HG02943 (cell line): Measurements from ENCODE around the gene IL1RN.

ENCODE experiments used
- ATAC-seq: cut with Tn5 transposase; IDR thresholded peaks from one replicate; pipeline ENCODE4 v1.9.1; 2021; ENCODE audit warnings: mild to moderate bottlenecking, low read depth, moderate library complexity; ENCODE audit not compliant: unreplicated experiment

IL1RN gene

DNA sequence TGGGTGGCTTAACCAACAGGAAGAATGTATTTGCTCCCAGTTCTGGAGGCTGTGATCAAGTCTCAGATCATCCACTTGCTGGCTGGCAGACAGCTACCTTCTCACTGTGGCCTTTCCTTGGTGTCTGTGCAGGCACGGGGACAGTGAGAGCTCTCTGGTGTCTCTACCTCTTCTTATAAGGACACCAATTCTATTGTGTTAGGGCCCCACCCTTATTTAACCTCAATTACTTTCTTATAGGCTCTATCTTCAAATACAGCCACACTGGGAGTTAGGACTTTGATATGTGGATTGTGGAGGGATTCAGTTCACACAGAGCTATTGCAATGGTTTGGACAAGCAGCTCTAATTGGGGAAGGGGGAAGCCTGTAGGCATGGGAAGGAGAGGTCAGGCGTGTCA lies 25.3 kb upstream of the IL1RN start:
- ATAC-seq: no peak

DNA sequence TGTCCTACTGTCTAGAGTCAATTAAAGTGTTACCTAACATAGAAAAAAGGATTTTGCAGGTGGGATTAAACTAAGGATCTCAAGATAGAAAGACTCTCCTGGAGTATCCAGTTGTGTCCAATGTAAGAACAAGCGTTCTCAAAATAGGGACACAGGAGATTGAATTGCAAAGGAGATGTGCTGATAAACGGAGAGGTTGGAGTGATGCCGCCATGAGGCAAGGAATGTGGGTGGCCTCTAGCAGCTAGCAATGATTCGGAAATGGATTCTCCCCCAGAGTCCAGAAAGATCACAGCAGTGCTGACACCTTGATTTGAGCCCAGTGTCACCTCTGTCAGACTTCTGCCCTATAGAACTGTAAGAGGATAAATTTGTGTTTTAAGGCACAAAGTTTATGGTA lies 24.1 kb upstream of the IL1RN start:
- ATAC-seq: no peak

DNA sequence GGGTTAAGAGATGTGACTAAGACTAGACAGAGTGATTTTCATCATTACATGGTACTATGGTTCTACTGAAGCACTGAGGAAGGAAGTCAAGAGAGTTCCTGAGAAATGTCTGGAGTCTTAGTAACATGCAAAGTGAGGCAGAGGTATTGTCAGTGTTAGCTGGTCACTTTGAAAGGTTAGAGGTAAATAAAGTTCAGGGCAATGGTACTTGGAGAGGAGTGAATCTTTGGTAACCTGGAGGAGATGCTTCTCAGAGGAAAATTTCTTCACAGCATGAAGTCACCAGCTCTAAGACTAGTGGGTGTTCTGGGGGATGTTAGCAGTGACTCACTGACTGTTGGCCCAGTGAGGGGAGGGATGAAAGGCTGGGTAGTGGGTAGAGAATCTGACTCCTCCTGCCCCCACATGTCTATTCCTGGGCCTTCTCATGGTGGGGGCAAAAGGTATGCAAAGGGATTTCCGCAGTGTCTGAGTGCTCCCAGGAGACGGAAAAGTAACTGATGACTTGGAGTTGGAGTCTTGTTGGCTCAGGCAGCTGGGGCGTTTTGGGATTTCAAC lies 23.3 kb upstream of the IL1RN start:
- ATAC-seq: no peak

DNA sequence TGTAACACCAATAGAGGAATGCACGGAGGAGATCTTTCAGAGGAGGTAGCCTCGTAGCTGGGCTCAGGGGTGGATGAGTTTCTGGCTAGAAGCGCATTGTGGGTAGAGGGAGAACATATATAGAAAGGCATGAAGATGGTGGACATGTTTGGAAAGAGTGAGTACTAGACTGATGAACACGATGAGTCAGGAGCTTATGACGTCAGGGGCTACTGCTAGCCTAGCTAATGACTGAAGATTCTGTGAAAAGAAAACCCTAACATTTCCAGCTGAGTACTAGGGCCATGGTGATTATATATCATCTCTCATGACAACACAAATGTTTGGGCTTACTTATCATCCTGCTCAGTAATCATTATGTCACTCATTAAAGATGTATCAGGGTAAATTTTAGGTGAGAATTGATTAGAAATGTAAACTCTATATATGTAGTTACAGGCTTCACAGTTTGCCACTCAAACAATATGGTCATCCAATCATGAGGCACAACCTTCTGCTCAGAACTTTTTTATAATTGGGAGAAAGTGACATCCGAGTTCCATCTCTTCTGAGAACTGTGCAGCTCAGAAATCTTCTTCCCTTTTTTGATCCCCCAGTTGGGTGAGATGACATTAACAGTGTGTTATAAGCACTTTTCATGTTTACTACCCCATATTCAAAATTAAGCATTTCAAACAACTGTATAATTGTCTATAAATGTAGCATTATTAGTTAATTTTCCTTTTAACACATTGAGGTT lies 22.2 kb upstream of the IL1RN start:
- no peak for ATAC-seq

DNA sequence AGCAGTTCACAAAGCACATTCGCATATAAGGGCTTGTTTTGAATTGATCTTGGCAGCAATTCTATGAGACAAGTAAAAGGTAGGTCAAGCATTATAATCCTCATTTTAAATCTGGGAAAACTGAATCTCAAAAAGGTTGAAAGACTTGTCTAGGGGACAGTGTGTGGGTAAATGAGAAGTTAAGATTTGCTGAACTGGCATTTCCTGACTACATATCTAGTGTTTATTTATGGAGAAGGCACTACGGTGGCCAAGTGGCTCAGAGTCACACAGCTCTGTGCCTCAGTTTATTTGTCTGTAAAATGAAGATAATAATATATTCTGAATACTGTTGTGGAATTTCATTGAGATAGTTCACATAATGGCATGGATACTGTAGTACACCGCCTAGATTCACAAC lies 16.3 kb upstream of the IL1RN start:
- no peak for ATAC-seq

DNA sequence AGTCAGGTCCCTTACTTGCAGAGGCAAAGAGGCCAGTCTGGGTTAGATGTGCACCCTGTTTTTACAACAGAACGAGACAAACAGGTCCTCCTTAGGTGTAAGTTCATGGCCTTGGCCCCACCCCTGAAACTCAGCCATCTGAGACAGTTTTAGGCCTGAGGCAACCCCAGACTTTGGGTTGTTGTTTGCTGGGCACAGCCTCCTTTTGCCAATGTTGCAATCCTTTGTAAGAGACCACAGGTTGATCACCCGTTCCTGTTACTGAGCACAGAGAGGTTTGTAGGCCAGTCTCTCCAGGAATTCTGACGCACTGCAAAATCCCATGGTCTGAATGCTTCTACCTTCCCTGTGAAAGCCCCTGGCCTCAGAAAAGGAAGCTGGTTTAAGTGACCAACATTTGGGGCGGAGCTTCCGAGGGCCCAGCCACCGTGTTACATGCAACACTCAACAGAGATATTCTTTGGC lies 15.5 kb upstream of the IL1RN start:
- ATAC-seq: no peak

DNA sequence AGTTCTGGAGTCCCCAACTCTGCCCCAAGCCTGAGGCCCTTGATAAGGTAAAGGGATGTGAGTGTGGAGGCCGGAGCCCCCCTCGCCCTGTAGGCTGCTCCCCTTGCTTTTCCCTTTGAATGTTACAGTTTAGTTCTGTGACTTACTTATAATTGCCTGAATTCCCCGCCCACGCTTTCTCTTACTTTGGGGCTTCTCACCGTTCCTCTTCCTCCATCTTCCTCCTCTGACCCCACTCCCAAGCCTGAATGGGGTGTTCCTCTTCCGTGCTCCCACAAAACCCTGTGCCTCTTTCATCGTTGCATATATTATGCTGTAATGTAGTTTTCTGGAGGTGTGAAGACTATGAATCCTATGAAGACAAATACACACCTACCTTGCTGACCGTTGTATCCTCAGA lies 15.0 kb upstream of the IL1RN start:
- ATAC-seq: no peak

DNA sequence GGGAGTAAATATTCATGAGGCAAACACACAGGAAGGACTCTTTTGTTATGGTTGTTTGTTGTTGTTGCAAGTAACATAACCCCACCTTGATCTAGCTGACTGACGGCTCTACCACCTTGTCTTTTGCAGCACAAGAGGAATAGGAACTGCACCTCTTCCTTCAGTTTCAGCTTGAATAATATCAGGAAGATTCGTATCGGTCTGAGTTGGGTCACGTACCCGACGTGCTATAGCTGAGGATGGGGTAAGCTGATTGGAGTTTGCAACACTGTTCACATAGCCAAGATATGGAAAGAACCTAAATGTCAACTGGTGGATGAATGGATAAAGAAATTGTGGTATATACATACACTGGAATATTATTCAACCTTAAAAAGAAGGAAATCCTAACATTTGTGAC lies 14.5 kb upstream of the IL1RN start:
- ATAC-seq: no peak

DNA sequence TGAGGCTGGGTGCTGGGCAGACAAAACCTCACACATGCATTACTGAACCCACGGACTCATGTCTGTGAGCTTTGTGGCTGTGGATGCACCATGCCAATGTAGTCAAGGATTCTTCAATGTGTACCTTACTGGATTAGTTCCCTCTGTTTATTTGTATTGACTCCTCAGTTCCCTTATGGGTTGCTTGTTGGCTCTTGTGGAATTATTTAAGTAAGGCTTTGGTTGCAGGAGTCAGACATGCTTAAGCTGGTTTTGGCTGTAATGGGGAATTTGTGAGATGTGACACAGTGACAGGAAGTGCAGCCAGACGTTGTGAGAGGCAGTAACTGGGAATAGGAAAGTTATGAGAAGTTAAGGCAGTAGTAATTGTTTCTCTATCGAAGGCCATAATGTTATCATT lies 13.6 kb upstream of the IL1RN start:
- no peak for ATAC-seq

DNA sequence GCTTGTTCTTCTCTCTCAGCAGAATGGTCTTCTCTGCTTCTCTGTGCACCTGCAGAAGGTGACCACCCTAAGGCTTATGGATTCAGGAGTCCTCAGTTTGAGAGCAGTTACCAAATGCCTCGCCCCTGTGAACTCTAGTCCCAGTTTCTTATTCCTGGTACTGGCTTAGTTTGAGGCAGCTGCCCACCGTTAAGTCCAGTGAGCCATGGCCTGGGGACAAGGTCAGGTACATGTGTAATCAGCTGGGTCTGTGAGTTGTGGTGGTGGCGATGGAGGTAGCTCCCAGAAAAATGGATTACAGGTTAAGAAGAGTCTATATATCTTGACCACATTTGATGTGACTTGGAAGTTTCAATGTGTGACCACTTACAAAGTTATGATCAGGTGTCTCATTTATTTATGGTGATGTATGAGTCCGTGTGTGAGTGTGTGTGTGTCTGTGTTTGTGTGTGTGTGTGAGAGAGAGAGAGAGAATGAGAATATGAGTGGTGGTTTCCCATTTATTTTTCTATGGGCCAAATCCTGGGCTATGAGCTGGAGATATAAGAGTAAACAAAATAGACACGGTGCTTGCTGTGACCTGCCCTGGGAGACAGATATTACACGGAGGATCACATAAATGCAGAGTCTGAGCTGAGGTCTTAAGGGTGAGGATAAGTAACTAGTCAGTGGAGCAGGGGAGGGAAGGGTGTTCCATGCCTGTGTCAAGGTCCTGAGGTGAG lies 13.0 kb upstream of the IL1RN start:
- ATAC-seq: no peak

DNA sequence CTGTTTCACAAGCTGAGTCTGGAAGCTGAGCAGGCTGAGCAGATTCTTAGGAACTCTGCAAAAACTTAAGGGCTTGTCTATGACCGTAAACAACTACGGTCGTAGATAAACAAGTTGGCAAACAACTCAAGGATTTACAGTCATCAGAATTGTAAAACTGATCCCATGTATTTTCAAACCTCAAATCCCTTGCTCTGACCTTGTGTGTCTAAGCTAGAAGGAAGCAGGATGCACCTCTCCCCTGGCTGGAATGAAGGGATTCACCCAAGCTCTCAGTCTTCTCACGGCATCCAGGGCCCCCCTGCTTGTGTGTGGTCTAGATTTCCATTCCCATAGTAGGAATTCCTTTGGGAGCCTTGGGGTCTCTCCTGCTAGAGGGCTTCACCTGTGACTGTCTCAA lies 12.4 kb upstream of the IL1RN start:
- no peak for ATAC-seq

DNA sequence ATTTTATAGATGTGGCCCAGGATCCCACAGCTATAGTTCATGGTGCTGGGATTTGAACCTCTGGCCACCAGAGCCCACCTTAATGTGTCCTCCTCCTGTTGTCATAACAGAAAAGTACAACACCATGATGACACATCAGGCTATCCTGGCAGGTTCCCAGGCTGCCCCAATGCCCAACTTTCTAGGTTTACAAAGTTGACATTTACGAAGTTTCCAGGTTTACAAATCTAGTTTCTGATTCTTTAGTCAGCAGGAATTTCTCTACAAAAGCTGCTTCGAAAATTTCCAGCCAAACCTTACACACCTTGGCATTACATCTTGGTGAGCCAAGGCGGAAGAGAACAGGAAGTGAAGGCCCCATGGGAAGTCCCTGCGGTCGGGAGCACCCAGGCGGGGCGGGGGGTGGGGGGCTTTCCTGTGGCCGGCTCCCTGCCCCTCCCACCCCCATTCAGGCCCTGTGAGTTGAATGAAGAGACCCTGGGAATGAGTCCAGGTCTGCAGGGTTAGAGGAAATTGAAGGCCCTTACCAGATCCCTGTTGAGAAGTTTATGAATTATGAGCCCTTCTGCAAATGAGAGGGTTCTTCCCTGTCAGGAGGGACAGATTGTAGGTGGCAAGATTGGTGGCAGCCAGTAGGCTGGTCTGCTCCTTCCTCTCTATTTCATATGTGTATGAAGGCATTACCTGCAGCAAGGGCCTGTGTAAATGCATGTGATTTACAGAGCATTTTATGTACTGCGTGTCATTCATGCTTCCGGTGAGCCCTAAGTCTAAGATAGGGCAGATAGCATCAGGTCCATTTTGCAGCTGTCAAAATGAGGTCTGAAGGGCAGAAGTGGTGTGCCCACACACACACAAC lies 11.1 kb upstream of the IL1RN start:
- no peak for ATAC-seq

DNA sequence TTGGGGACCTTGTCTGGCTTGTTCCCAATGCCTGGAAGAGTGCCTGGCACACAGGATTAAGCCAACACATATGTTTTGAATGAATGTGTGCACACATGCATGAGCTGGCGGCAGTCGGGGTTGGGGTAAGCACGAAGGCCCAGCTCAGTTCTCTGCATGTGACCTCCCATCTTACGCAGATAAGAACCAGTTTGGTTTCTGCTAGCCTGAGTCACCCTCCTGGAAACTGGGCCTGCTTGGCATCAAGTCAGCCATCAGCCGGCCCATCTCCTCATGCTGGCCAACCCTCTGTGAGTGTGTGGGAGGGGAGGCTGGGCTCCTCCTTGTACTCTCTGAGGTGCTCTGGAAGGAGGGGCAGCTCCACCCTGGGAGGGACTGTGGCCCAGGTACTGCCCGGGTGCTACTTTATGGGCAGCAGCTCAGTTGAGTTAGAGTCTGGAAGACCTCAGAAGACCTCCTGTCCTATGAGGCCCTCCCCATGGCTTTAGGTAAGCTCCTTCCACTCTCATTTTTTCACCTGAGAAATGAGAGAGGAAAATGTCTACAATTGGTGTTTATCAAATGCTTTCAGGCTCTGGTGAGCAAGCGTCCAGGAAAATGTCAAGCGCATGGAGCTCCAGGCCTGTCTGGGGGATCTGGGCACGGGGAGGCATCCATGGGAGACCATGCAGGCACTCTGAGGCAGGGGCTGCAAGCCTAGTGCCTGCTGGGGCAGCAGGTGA lies 9.7 kb upstream of the IL1RN start:
- no peak for ATAC-seq

DNA sequence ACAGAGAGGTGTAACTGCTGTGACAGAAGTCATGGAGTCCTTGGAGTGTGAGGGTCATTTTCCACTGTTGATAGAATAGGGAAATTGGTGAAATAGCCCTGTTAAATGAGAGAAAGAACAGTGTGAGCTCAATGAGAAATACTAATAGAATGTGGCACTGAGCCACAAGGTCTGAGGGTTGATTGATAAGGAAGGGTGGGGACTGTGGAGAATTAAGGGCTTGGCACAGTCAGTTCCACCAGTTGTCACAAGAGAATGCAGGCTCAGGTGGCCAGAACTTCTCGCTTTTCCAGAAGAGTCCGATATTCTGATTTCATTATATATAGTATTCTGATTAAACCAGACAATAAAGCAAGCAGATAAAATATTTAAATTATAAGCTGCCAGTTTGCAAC lies 9.1 kb upstream of the IL1RN start:
- ATAC-seq: no peak

DNA sequence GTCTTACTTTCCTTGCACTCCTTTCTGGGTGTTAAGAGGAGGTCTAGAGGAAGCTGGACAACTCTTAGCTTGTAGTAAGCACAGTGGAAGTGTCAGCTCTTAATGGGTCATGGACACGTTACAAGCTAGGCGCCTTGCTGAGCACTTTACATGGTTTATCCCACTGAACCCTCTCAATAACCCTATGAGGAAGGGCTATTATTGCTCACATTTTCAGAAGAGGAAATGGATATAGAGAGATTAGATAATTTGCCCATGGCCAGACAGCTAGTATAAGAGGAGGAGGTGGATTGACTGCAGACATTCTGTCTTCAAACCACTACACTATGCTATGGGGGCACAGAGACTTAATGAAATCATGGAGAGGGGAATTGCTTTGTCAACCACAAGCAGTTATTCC lies 8.3 kb upstream of the IL1RN start:
- ATAC-seq: no peak

DNA sequence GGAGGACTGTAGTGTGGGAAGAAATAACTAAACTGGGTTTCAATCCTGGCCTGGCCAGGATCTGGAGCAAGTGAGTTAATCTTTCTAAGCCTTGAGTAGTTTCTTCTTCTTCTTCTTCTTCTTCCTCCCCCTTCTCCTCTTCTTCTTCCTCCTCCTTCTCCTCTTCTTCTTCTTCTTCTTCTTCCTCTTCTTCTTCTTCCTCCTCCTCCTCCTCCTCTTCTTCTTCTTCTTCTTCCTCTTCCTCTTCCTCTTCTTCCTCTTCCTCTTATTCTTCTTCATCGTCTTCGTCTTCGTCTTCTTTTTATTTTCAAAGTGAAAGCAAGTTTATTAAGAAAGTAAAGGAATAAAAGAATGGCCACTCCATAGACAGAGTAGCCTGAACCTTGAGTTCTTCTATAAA lies 6.5 kb upstream of the IL1RN start:
- ATAC-seq: no peak

DNA sequence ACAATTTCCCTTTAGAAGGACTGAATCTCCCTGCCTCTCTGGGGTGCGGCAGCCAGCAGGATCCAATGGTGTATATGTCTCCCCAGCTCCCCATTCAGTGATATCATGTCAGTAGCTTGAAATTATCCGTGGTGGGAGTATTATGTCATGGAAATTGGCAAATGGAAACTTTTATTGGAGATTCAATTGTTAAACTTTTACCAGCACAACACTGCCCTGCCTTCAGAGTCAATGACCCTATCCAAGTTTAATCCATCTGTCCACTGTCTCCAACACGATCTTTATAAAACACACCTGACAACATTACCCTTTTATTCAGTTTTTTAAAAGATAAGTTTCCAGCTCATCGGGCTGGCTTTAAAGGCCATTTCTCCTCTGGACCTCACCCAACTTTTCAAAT lies 5.0 kb upstream of the IL1RN start:
- no peak for ATAC-seq

DNA sequence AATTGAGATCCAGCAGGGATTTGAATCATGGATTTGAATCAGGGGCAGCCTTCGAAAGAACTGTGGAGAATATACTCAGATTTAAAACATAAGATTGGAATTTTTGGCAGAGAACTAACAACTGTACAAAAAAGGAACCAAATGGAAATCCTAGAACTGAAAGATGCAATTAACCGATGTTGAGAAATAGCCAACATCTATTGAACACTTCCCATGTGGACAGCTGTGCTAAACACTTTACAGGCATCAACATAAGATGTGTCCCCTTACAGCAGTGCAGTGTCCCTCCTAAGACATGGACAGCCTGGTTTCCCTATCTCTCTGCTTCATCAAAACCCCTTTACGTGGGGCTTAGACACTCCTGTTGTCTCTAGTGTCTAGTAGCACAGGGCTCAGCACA lies 3.7 kb upstream of the IL1RN start:
- no peak for ATAC-seq

DNA sequence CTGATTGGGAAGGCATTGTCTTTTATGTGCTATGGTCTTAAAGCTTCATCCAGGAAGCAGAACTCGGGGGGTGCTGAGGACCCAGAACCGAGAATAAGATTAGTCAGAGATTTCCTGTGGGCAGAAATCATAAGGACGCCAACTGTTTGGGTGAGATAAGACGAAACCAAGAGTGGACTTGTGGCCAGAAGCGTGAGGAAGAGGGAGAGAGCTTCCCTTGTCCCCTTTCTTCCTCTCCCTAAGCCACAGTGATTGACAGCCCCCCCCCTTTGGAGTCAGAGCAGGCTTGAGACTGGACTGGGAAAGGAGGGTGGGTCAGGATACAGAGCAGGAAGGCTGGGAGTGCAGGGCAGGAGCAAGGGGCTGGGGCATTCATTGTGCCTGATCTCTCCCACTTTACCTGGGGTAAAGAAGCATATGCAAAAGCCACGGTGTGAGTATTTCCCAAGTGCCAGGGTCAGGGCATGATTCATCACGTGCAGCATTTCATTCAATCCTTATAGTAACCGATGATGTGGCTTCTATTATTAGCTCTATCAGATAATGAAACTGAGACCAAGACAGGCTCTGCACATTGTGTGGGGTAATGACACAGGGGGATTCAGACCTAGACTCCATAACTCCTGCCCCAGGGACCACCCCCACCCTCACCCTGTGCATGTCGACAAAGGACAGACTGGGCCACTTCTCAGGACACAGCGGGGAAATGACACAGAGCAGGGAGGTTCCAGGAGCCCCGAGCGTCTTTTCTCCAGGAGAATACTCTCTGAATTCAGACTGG lies 3.0 kb upstream of the IL1RN start:
- no peak for ATAC-seq
